ENCODE data around the gene MAD1L1. TPM values are rescaled to one million over a fixed set of nuclear protein-coding genes. Genes with fewer than 3 reads are reported as not detected.

The MAD1L1 gene
- polyA plus RNA-seq, 4 donors = 23.4 to 29.0 (median 25.7) TPM

Other genes with a start within 250 kb of the MAD1L1 start
- 10 to 100 TPM; 34.4 to 40.1 (median 37.4) TPM for gene MRM2, start 9.3 kb upstream of the MAD1L1 start, polyA plus RNA-seq (ENCODE audit: insufficient read length in 4 of 4)
- 10 to 100 TPM; 20.1 to 30.2 (median 22.8) TPM for gene NUDT1, start 9.3 kb upstream of the MAD1L1 start, polyA plus RNA-seq (ENCODE audit: insufficient read length in 4 of 4)
- 10 to 100 TPM; 33.0 to 38.1 (median 35.9) TPM for gene SNX8, start 81.5 kb upstream of the MAD1L1 start, polyA plus RNA-seq (ENCODE audit: insufficient read length in 4 of 4)
- 100 to 1,000 TPM; 136 to 174 (median 148) TPM for gene EIF3B, start 121.9 kb upstream of the MAD1L1 start, polyA plus RNA-seq (ENCODE audit: insufficient read length in 4 of 4)
- 10 to 100 TPM in 3 of 4 donors, 1 to 10 TPM in 1; 9.5 to 16.7 (median 13.5) TPM for gene CHST12, start 170.7 kb upstream of the MAD1L1 start, polyA plus RNA-seq (ENCODE audit: insufficient read length in 4 of 4)
- gene GRIFIN, start 243.5 kb upstream of the MAD1L1 start, polyA plus RNA-seq (ENCODE audit: insufficient read length in 4 of 4) = under 1 TPM in 2 of 4 donors, not detected in 2; 0.31 to 0.32 TPM

Data from left renal cortex interstitium (tissue), 4 donors.